Endothelial cell of umbilical vein (primary cell): Measurements from ENCODE around the gene INTS7.

Experiments
- CTCF ChIP-seq, 2 donors: IDR thresholded peaks; 1 replicate in 1 of 2; 2 replicates in 1 of 2; pipeline ENCODE4 v1.5.1; 2011; ENCODE audit warnings: low read length in 2 of 2, mild to moderate bottlenecking in 2 of 2, moderate library complexity in 2 of 2, control low read depth in 1 of 2, inconsistent platforms in 1 of 2, low read depth in 1 of 2; ENCODE audit not compliant: insufficient read depth in 1 of 2; ENCODE audit errors: extremely low read depth in 1 of 2
- EZH2 ChIP-seq: IDR thresholded peaks from 2 replicates; pipeline ENCODE4 v1.6.1; 2012; ENCODE audit warnings: borderline replicate concordance, low read depth, mild to moderate bottlenecking, moderate library complexity, low read length, inconsistent platforms; ENCODE audit not compliant: severe bottlenecking

- no peak for TF ChIP-seq CTCF (IDR thresholded peaks at IDR 0.05; ENCODE audit: extremely low read depth in 1 of 2, insufficient read depth in 1 of 2, low read depth in 1 of 2, low read length in 2 of 2)
- TF ChIP-seq EZH2, result no peak
Observed at GRCh38 chr1:211928290-211928801, 107.0 kb downstream of the INTS7 start.
